Measurements from ENCODE around the gene SSBP2. TPM values are rescaled to one million over a fixed set of nuclear protein-coding genes. Genes with fewer than 3 reads are reported as not detected.

The SSBP2 gene
- total and polyA plus RNA-seq, 4 donors = 36.2 to 92.0 (median 67.3) TPM

DNA sequence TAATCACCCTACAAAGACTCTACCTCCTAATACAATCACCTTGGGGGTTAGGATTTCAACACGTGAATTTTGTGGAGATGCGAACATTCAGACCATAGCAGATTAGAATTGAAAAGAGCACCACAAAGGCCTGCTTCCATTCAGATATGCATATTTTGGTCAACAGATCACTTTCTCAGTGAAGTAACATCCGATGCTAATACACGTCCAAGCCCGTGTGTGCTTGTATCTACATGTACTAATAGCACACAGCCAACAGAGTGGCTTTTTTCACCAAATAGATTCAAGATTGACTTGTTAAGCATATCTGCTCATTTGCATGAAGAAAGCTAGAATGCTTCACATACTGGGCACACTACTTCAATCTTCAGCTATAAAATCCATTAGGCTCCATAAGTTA lies 35.6 kb upstream of the SSBP2 start:
- Histone ChIP-seq H3K36me3 (ENCODE audit: control insufficient read depth in 1 of 2, insufficient read depth in 2 of 2, low read length in 1 of 2) (no peaks in the 10 kb centered on the region), H3K4me1 (ENCODE audit: control insufficient read depth in 1 of 2, insufficient read depth in 2 of 2, low read length in 2 of 2) (peaks cover 4 to 6% of the 10 kb centered on the region in 2 donors), H3K27me3 (ENCODE audit: control insufficient read depth in 1 of 2, insufficient read depth in 2 of 2, low read length in 1 of 2) (no peaks in the 10 kb centered on the region), H3K9me3 (ENCODE audit: control insufficient read depth, low read length) (no peaks in the 10 kb centered on the region), H3K27ac (ENCODE audit: low read depth in 1 of 2, low read length in 2 of 2) (no peak overlapping the region), H3K4me3 (ENCODE audit: low read length in 2 of 2) (no peak overlapping the region)
- DNase-seq = no peak
- WGBS, 2 donors = 73 to 78% methylated on average over 5 of the region's 5 CpGs
- no peak for ATAC-seq (ENCODE audit: low FRiP score)
- intact Hi-C loops (cut with DNase I) = loop anchor here in 1 of 2 donors (2.0 kb wide), 1 partner anchor 36 kb away; the partner anchor contains the start of gene SSBP2

- no peak for DNase-seq
- intact Hi-C loops (cut with DNase I) = no loop called here
- H3K36me3 ChIP-seq (ENCODE audit: control insufficient read depth in 1 of 2, insufficient read depth in 2 of 2, low read length in 1 of 2) = no peaks in the 10 kb centered on the region
- no peaks in the 10 kb centered on the region for H3K9me3 ChIP-seq (ENCODE audit: control insufficient read depth, low read length)
- H3K4me3 ChIP-seq (ENCODE audit: low read length in 2 of 2) = no peak overlapping the region
- no peak overlapping the region for H3K27ac ChIP-seq (ENCODE audit: low read depth in 1 of 2, low read length in 2 of 2)
- H3K27me3 ChIP-seq (ENCODE audit: control insufficient read depth in 1 of 2, insufficient read depth in 2 of 2, low read length in 1 of 2) = no peaks in the 10 kb centered on the region
- peaks cover 4 to 6% of the 10 kb centered on the region in 2 donors for H3K4me1 ChIP-seq (ENCODE audit: control insufficient read depth in 1 of 2, insufficient read depth in 2 of 2, low read length in 2 of 2)
- ATAC-seq (ENCODE audit: low FRiP score) = no peak
- WGBS, 2 donors = 89 to 92% methylated on average over 4 of the region's 4 CpGs
These were observed 34.4 kb upstream of the SSBP2 start for GRCh38 chr5:81785322-81785721.

DNA sequence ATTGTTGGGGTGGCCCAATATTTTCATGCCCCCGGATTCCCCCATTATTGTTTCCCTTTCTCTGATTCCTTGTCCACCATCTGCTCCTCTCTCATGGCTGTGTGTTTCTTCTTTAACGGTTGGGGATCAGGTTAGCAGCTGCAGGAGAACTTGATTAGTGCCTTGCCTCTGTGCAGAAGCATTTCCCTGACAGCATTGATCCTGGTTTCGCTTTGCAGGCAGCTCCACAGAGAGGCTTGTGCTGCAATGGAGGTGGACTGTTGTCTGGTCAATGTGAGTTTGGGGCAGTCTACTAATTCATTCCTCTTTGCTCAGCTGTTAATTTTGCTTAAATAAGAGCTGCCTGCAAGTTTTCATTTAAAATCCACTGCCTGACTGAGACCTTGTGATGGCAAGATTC lies 32.5 kb upstream of the SSBP2 start:
- no peak for DNase-seq
- intact Hi-C loops (cut with DNase I) = no loop called here
- no peak overlapping the region for H3K27ac ChIP-seq (ENCODE audit: low read depth in 1 of 2, low read length in 2 of 2)
- peaks cover 6% of the 10 kb centered on the region in 2 donors for H3K4me1 ChIP-seq (ENCODE audit: control insufficient read depth in 1 of 2, insufficient read depth in 2 of 2, low read length in 2 of 2)
- no peaks in the 10 kb centered on the region for H3K27me3 ChIP-seq (ENCODE audit: control insufficient read depth in 1 of 2, insufficient read depth in 2 of 2, low read length in 1 of 2)
- WGBS, 2 donors = 71 to 75% methylated on average over 3 of the region's 3 CpGs
- no peaks in the 10 kb centered on the region for H3K9me3 ChIP-seq (ENCODE audit: control insufficient read depth, low read length)
- no peaks in the 10 kb centered on the region for H3K36me3 ChIP-seq (ENCODE audit: control insufficient read depth in 1 of 2, insufficient read depth in 2 of 2, low read length in 1 of 2)
- no peak overlapping the region for H3K4me3 ChIP-seq (ENCODE audit: low read length in 2 of 2)
- no peak for ATAC-seq (ENCODE audit: low FRiP score)

GRCh38 chr5:81782811-81783210 lies 31.9 kb upstream of the SSBP2 start:
- H3K27me3 ChIP-seq (ENCODE audit: control insufficient read depth in 1 of 2, insufficient read depth in 2 of 2, low read length in 1 of 2) = no peaks in the 10 kb centered on the region
- DNase-seq (no peak), ATAC-seq (ENCODE audit: low FRiP score) (no peak)
- no peaks in the 10 kb centered on the region for H3K9me3 ChIP-seq (ENCODE audit: control insufficient read depth, low read length)
- H3K36me3 ChIP-seq (ENCODE audit: control insufficient read depth in 1 of 2, insufficient read depth in 2 of 2, low read length in 1 of 2) = no peaks in the 10 kb centered on the region
- no peak overlapping the region for H3K4me3 ChIP-seq (ENCODE audit: low read length in 2 of 2)
- H3K4me1 ChIP-seq (ENCODE audit: control insufficient read depth in 1 of 2, insufficient read depth in 2 of 2, low read length in 2 of 2) = peaks cover 4 to 8% of the 10 kb centered on the region in 2 donors
- intact Hi-C loops (cut with DNase I) = no loop called here
- H3K27ac ChIP-seq (ENCODE audit: low read depth in 1 of 2, low read length in 2 of 2) = no peak overlapping the region
- 81 to 82% methylated on average over 3 of the region's 3 CpGs for WGBS, 2 donors

- DNase-seq = no peak
- 35 to 40% methylated on average over 4 of the region's 4 CpGs for WGBS, 2 donors
- Histone ChIP-seq H3K4me1 (ENCODE audit: control insufficient read depth in 1 of 2, insufficient read depth in 2 of 2, low read length in 2 of 2) (peaks cover 2 to 8% of the 10 kb centered on the region in 2 donors), H3K4me3 (ENCODE audit: low read length in 2 of 2) (no peak overlapping the region), H3K27ac (ENCODE audit: low read depth in 1 of 2, low read length in 2 of 2) (peak overlapping the region; percentile 82 to 95), H3K27me3 (ENCODE audit: control insufficient read depth in 1 of 2, insufficient read depth in 2 of 2, low read length in 1 of 2) (no peaks in the 10 kb centered on the region), H3K36me3 (ENCODE audit: control insufficient read depth in 1 of 2, insufficient read depth in 2 of 2, low read length in 1 of 2) (no peaks in the 10 kb centered on the region), H3K9me3 (ENCODE audit: control insufficient read depth, low read length) (no peaks in the 10 kb centered on the region)
- intact Hi-C loops (cut with DNase I) = no loop called here
- no peak for ATAC-seq (ENCODE audit: low FRiP score)
These were observed 29.0 kb upstream of the SSBP2 start for GRCh38 chr5:81779916-81780266.

DNA sequence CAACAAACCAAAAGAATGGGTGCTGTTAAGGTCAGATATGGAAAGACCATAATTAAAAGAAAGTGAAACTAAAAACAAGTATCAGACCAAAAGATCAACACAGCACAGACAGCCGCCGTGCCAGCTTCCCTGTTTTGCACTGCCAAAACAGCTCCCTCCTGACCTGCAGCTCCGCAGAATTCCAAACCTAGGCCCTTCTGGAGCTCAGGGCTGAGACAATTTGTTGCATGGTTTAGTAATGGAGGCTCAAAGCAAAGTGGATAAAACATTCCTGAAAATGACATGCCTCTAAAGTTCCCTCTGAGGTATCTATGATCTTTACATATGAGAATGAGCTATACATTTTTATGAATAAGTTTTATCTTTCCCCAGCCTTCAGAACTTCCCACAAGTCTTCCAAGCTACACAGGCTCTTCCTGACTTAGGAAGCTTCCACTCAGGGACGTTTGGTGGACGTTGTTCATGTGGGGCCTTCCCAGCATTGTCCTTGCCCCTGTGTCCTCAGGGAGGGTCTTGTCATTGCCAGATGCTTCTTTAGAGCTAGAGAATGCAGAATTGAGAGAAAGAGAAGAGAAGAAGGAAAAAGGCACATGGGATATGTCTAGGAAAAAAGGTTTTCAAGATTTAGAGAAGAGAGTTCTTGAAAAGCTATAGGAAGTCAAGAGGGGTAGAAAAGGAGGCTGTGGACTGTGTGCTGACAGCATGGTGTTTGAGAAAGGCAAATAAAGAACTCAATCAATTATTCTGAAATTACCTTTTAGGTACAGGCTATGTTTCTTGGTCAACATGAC lies 28.4 kb upstream of the SSBP2 start:
- H3K9me3 ChIP-seq (ENCODE audit: control insufficient read depth, low read length) = no peaks in the 10 kb centered on the region
- no peaks in the 10 kb centered on the region for H3K36me3 ChIP-seq (ENCODE audit: control insufficient read depth in 1 of 2, insufficient read depth in 2 of 2, low read length in 1 of 2)
- peaks cover 3 to 12% of the 10 kb centered on the region in 2 donors for H3K4me1 ChIP-seq (ENCODE audit: control insufficient read depth in 1 of 2, insufficient read depth in 2 of 2, low read length in 2 of 2)
- H3K27me3 ChIP-seq (ENCODE audit: control insufficient read depth in 1 of 2, insufficient read depth in 2 of 2, low read length in 1 of 2) = no peaks in the 10 kb centered on the region
- intact Hi-C loops (cut with DNase I) = no loop called here
- DNase-seq (peak; percentile 89), ATAC-seq (ENCODE audit: low FRiP score) (peak; percentile 84)
- H3K27ac ChIP-seq (ENCODE audit: low read depth in 1 of 2, low read length in 2 of 2) = peak overlapping the region; percentile 95 to 96
- WGBS, 2 donors = 0 to 1% methylated on average over 5 of the region's 5 CpGs
- H3K4me3 ChIP-seq (ENCODE audit: low read length in 2 of 2) = peak overlapping the region in 1 of 2 donors; percentile 47

DNA sequence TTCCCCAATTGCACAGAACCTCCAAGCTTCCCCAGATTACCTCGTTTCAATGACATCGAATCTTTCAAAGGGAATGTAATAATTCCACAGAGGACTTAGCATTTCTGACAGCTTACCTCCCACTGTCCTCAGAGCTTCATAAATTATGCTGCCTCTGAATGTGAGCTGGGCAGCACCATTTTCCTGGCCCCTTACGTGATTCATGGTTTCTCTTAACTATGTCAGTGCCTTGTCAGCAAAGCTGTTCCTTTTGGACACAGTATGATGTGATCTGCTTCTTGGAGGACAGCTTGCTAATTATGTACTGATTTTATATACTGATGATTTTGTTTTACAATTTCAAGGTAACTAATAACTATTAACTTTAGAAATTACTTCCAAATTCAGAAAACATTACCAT lies 27.7 kb upstream of the SSBP2 start:
- WGBS, 2 donors = 2 to 3% methylated on average over 3 of the region's 3 CpGs
- intact Hi-C loops (cut with DNase I) = no loop called here
- DNase-seq = no peak
- Histone ChIP-seq H3K27ac (ENCODE audit: low read depth in 1 of 2, low read length in 2 of 2) (peak overlapping the region; percentile 92 to 95), H3K9me3 (ENCODE audit: control insufficient read depth, low read length) (no peaks in the 10 kb centered on the region), H3K4me3 (ENCODE audit: low read length in 2 of 2) (peak overlapping the region in 1 of 2 donors; percentile 47), H3K36me3 (ENCODE audit: control insufficient read depth in 1 of 2, insufficient read depth in 2 of 2, low read length in 1 of 2) (no peaks in the 10 kb centered on the region), H3K27me3 (ENCODE audit: control insufficient read depth in 1 of 2, insufficient read depth in 2 of 2, low read length in 1 of 2) (no peaks in the 10 kb centered on the region), H3K4me1 (ENCODE audit: control insufficient read depth in 1 of 2, insufficient read depth in 2 of 2, low read length in 2 of 2) (peaks cover 4 to 16% of the 10 kb centered on the region in 2 donors)
- ATAC-seq (ENCODE audit: low FRiP score) = peak; percentile 66

DNA sequence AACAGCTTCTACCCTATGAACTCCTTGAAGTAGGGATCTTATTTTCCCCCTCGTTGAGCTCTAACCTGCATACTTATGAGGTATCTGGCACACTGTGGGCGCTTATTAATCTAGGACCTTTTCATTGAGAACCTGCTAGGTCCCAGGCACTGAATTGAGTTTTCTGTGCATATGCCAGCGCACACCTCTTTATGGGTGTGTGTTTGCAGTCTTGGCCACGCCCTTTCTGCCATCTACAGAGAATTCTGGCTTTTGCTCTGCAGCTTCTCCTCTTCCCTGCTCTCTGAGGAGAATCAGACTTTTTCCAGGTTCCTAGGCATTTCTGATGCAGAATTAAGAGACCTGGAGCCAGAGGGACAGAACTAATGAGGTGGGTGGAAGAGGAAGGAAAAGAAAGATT lies 25.4 kb upstream of the SSBP2 start:
- 73 to 76% methylated on average over 4 of the region's 4 CpGs for WGBS, 2 donors
- intact Hi-C loops (cut with DNase I) = no loop called here

DNA sequence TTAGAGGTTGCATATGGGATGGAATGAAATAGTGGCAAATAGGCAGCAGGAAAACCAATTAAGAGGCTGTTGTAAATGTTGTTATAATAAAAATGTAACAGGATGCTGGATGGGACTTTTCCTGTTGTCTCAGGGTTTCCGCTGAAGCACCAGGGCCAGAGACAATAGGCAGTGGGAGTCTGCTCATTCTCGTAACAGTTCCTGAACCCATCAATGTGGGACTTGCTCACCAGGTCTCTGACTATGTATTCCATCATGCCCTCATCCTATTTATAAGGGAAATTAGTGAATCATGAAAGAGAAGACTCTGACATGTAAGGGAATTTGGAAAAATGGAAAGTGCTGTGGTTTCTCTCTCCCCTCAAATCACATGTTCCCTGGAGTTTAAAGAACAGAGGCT lies 23.5 kb upstream of the SSBP2 start:
- no peak for ATAC-seq (ENCODE audit: low FRiP score)
- Histone ChIP-seq H3K27ac (ENCODE audit: low read depth in 1 of 2, low read length in 2 of 2) (peak overlapping the region; percentile 62 to 94), H3K9me3 (ENCODE audit: control insufficient read depth, low read length) (no peaks in the 10 kb centered on the region), H3K4me3 (ENCODE audit: low read length in 2 of 2) (no peak overlapping the region), H3K4me1 (ENCODE audit: control insufficient read depth in 1 of 2, insufficient read depth in 2 of 2, low read length in 2 of 2) (peaks cover 2 to 16% of the 10 kb centered on the region in 2 donors), H3K36me3 (ENCODE audit: control insufficient read depth in 1 of 2, insufficient read depth in 2 of 2, low read length in 1 of 2) (no peaks in the 10 kb centered on the region), H3K27me3 (ENCODE audit: control insufficient read depth in 1 of 2, insufficient read depth in 2 of 2, low read length in 1 of 2) (no peaks in the 10 kb centered on the region)
- WGBS, 2 donors = 84 to 91% methylated on average over 2 of the region's 2 CpGs
- intact Hi-C loops (cut with DNase I) = no loop called here
- DNase-seq = no peak

More for the DNA sequence above, 25.4 kb upstream of the SSBP2 start:
- ATAC-seq (ENCODE audit: low FRiP score) (no peak), DNase-seq (no peak)
- H3K4me1 ChIP-seq (ENCODE audit: control insufficient read depth in 1 of 2, insufficient read depth in 2 of 2, low read length in 2 of 2) = peaks cover 2 to 16% of the 10 kb centered on the region in 2 donors
- H3K27me3 ChIP-seq (ENCODE audit: control insufficient read depth in 1 of 2, insufficient read depth in 2 of 2, low read length in 1 of 2) = no peaks in the 10 kb centered on the region
- H3K36me3 ChIP-seq (ENCODE audit: control insufficient read depth in 1 of 2, insufficient read depth in 2 of 2, low read length in 1 of 2) = no peaks in the 10 kb centered on the region
- H3K27ac ChIP-seq (ENCODE audit: low read depth in 1 of 2, low read length in 2 of 2) = peak overlapping the region in 1 of 2 donors; percentile 90
- no peaks in the 10 kb centered on the region for H3K9me3 ChIP-seq (ENCODE audit: control insufficient read depth, low read length)
- no peak overlapping the region for H3K4me3 ChIP-seq (ENCODE audit: low read length in 2 of 2)
